HG03575 (cell line): ENCODE measurements around the gene AGRN.
"Not testable (repeated sequence)": the region's sequence is repeated elsewhere in the genome, so short reads cannot be mapped to it uniquely, and the experiment has no call there.

Source experiments
- ATAC-seq: cut with Tn5 transposase; IDR thresholded peaks from one replicate; pipeline ENCODE4 v1.9.1; 2021; ENCODE audit not compliant: unreplicated experiment, insufficient number of reproducible peaks, low FRiP score; ENCODE audit errors: extremely low read depth

The AGRN gene

DNA sequence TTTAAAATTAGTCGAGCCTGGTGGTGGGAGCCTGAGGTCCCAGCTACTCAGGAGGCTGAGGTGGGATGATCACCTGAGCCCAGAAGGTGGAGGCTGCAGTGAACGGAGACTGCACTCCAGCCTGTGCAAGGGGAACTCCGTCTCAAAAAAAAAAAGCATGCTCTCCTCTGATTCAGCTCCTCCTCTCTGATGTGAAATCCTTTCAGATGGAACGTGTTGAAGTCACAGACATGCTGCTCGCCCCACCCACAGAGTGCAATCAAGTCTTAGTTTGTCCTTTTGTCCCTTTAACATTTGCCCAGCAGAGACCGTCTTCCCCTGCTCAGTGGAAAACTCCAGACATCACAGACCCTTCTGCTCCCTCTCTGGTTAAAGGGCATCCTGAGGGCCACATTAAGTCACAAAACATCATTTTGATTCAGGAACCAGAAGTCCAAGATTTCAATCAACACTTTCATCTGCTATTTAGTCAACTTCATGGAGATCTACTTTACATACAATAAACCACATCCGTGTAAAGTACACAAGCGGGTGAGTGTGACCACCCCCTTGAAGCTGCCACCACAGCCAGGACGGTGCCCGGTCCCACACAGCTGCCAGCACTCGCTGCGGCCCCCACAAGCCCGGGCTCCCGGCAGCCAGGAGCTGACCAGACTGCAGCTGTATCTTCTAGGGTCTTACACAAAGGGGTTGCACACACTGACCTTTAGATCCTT, 73.1 kb downstream of the AGRN start:
- no peak for ATAC-seq

DNA sequence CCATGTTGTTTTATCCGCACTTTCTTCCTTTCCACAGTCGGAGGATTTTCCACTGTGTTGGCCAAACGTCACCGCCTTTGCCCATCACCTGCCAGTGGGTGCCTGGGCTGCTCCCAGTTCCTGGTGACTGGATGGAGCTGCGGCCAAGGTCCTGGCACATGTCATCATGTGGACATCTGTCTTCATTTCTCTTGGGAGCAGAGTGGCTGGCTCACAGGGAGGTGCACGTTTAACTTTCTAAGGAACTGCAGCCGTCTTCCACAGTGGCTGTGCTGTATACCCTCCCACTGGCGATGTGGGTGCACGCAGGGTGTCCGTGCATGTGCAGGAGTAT, 73.7 kb downstream of the AGRN start:
- no peak for ATAC-seq

DNA sequence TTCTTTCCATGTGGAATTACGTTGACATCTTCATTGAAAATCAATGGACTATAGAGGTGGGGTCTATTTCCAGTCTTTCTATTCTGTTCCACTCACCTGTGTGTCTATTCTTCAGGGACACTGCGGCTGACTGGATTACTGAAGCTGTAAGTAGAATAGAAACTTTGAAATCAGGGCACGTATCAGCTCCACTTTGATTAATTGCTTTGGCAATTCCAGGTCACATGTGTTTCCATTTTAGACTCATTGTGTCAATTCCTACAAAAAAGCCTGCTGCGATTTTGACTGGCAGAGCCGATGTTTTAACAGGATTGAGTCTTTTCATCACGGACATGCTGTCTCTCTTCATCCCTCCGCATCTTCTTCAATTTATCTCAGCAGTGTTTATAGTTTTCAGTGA, 75.1 kb downstream of the AGRN start:
- no peak for ATAC-seq

DNA sequence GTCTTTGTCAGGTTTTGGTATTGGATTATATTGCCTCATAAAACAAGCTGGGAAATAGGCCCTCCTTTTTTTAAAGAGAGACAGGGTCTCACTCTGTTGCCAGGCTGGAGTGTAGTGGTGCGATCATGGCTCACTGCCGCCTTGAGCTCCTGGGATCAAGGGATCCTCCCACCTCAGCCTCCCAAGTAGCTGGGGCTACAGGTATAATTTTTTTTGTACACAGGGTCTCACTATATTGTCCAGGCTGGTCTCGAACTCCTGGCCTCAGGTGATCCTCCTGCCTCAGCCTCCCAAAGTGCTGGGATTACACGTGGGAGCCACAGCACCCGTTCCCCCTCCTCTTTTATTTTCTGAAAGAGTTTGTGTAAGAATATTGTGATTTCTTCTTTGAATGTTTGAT, 76.2 kb downstream of the AGRN start:
- not testable (repeated sequence) for ATAC-seq

DNA sequence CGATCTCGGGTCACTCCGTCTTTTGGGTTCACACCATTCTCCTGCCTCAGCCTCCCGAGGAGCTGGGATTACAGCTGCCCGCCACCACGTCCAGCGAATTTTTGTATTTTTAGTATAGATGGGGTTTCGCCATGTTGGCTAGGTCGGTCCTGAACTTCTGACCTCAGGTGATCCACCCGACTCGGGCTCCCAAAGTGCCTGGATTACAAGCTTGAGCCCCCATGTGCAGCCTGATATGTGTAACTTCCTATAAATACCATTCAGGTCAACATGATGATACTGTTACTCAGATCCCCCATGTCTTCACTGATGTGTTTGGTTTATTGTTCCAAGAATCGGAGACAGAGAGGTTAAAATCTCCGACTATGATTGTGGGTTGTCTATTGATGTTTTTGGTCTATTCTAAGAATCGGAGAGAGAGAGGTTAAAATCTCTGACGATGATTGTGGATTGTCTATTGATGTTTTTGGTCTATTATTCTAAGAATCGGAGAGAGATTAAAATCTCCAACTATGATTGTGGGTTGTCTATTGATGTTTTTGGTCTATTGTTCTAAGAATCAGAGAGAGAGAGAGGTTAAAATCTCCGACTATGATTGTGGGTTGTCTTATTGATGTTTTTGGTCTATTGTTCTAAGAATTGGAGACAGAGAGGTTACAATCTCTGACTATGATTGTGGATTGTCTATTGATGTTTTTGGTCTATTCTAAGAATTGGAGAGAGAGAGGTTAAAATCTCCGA, 78.9 kb downstream of the AGRN start:
- ATAC-seq: no peak

DNA sequence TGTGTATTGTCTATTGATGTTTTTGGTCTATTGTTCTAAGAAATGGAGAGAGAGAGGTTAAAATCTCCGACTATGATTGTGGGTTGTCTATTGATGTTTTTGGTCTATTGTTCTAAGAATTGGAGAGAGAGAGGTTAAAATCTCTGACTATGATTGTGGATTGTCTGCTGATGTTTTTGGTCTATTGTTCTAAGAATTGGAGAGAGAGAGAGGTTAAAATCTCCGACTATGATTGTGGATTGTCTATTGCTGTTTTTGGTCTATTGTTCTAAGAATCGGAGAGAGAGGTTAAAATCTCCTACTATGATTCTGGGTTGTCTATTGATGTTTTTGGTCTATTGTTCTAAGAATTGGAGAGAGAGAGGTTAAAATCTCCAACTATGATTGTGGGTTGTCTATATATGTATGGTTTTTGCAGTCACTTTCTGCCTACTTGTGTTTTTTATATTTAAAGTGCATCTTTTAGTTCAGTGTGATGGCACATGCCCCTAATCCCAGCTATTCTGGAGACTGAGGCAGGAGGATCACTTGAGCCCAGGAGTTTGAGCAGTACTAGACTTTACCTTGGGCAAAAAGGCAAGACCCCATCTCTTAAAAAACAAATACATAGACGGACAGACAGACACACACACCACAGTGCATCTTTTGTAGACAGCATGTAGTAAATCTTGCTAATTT, 79.7 kb downstream of the AGRN start:
- ATAC-seq: no peak

DNA sequence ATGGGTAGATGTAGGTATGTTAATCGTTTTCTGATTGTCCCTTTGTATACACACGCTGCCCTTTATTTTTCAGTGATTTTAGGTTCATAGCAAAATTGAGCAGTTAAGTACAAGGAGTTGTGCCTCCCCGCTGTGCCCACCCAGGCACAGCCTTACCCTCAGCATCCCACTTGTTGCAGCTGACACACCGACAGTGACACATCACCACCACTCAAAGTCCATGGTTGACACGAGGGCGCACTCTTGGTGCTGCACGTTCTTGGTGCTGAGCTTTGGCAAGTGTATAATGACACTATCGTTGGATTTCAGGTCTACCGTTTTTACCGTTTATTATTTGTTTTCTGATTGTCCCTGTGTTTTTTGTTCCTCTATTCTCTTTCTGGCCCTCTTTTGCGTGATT, 80.4 kb downstream of the AGRN start:
- no peak for ATAC-seq

DNA sequence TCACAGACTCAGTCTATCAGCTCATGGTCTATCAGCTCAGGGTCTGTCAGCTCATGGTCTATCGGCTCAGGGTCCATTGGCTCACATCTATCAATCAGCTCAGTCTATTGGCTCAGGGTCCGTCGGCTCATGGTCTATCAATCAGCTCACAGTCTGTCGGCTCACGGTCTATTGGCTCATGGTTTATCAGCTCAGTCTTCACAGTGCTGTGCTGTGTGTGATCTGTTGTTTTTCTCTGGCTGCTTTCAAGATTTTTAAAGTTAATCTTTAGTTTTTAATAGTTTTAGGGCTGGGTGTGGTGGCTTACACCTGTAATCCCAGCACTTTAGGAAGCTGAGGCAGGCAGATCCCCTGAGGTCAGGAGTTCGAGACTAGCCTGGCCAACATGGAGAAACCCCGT, 81.6 kb downstream of the AGRN start:
- no peak for ATAC-seq

DNA sequence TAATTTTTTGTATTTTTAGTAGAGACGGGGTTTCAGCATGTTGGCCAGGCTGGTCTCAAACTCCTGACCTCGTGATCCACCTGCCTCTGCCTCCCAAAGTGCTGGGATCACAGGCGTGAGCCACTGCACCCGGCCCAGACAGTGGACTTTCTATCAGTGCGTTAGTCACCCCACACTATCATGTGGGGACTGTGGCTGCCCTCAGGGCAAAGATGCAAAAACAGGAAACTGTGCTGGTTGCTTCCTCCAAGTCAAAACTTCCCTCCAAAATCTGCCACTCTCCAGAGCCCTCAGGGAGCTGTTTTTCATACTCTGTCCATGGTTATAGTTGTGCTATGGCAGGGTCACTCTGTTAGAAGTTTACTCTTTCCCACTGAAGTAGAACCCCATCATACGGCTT, 84.2 kb downstream of the AGRN start:
- ATAC-seq: not testable (repeated sequence)
